Measurements from ENCODE around the gene OPCML. TPM values are rescaled to one million over a fixed set of nuclear protein-coding genes. Genes with fewer than 3 reads are reported as not detected.

The OPCML gene
- total RNA-seq, 1 donor from 2014 or later, result 0.61 TPM

GRCh38 chr11:132878111-132878510 lies 654.2 kb downstream of the OPCML start:
- TF ChIP-seq CTCF (IDR thresholded peaks at IDR 0.05; ENCODE audit: partially characterized antibody, unreplicated experiment), result no peak
- no peak overlapping the region for H3K4me3 Mint-ChIP-seq (ENCODE audit: unreplicated experiment)
- H3K4me1 Mint-ChIP-seq (ENCODE audit: low read depth, unreplicated experiment), result no peaks in the 10 kb centered on the region
- no peak overlapping the region for H3K27ac Mint-ChIP-seq (ENCODE audit: unreplicated experiment)
- H3K27me3 Mint-ChIP-seq (ENCODE audit: unreplicated experiment), result no peaks in the 10 kb centered on the region
- H3K9me3 Mint-ChIP-seq (ENCODE audit: unreplicated experiment), result no peaks in the 10 kb centered on the region
- H3K36me3 Mint-ChIP-seq (ENCODE audit: unreplicated experiment), result no peaks in the 10 kb centered on the region
- DNase-seq, result no peak

GRCh38 chr11:132876705-132877104 lies 655.6 kb downstream of the OPCML start:
- H3K4me1 Mint-ChIP-seq (ENCODE audit: low read depth, unreplicated experiment), result no peaks in the 10 kb centered on the region
- no peaks in the 10 kb centered on the region for H3K27me3 Mint-ChIP-seq (ENCODE audit: unreplicated experiment)
- TF ChIP-seq CTCF (IDR thresholded peaks at IDR 0.05; ENCODE audit: partially characterized antibody, unreplicated experiment), result no peak
- H3K4me3 Mint-ChIP-seq (ENCODE audit: unreplicated experiment), result no peak overlapping the region
- no peaks in the 10 kb centered on the region for H3K36me3 Mint-ChIP-seq (ENCODE audit: unreplicated experiment)
- no peak for DNase-seq
- no peak overlapping the region for H3K27ac Mint-ChIP-seq (ENCODE audit: unreplicated experiment)
- H3K9me3 Mint-ChIP-seq (ENCODE audit: unreplicated experiment), result no peaks in the 10 kb centered on the region

- DNase-seq, result no peak
- H3K4me1 Mint-ChIP-seq (ENCODE audit: low read depth, unreplicated experiment), result no peaks in the 10 kb centered on the region
- H3K27me3 Mint-ChIP-seq (ENCODE audit: unreplicated experiment), result no peaks in the 10 kb centered on the region
- H3K27ac Mint-ChIP-seq (ENCODE audit: unreplicated experiment), result no peak overlapping the region
- TF ChIP-seq CTCF (IDR thresholded peaks at IDR 0.05; ENCODE audit: partially characterized antibody, unreplicated experiment), result no peak
- H3K36me3 Mint-ChIP-seq (ENCODE audit: unreplicated experiment), result no peaks in the 10 kb centered on the region
- H3K9me3 Mint-ChIP-seq (ENCODE audit: unreplicated experiment), result no peaks in the 10 kb centered on the region
- H3K4me3 Mint-ChIP-seq (ENCODE audit: unreplicated experiment), result no peak overlapping the region
These were observed 656.1 kb downstream of the OPCML start for GRCh38 chr11:132876239-132876638.

- DNase-seq, result no peak
- Mint-ChIP-seq H3K36me3 (ENCODE audit: unreplicated experiment) (no peaks in the 10 kb centered on the region), H3K4me1 (ENCODE audit: low read depth, unreplicated experiment) (peaks cover 1% of the 10 kb centered on the region), H3K4me3 (ENCODE audit: unreplicated experiment) (no peak overlapping the region), H3K27me3 (ENCODE audit: unreplicated experiment) (no peaks in the 10 kb centered on the region), H3K27ac (ENCODE audit: unreplicated experiment) (no peak overlapping the region), H3K9me3 (ENCODE audit: unreplicated experiment) (no peaks in the 10 kb centered on the region)
- TF ChIP-seq CTCF (IDR thresholded peaks at IDR 0.05; ENCODE audit: partially characterized antibody, unreplicated experiment), result no peak
These were observed 657.7 kb downstream of the OPCML start for GRCh38 chr11:132874638-132875037.

- TF ChIP-seq CTCF (IDR thresholded peaks at IDR 0.05; ENCODE audit: partially characterized antibody, unreplicated experiment), result no peak
- Mint-ChIP-seq H3K27me3 (ENCODE audit: unreplicated experiment) (no peaks in the 10 kb centered on the region), H3K36me3 (ENCODE audit: unreplicated experiment) (no peaks in the 10 kb centered on the region), H3K27ac (ENCODE audit: unreplicated experiment) (no peak overlapping the region), H3K4me3 (ENCODE audit: unreplicated experiment) (no peak overlapping the region), H3K4me1 (ENCODE audit: low read depth, unreplicated experiment) (peaks cover 1% of the 10 kb centered on the region), H3K9me3 (ENCODE audit: unreplicated experiment) (no peaks in the 10 kb centered on the region)
- DNase-seq, result no peak
These were observed 658.5 kb downstream of the OPCML start for GRCh38 chr11:132873841-132874240.
